WI38 (cell line): ENCODE measurements around the gene USP5.

ENCODE experiments used
- H3K4me3 ChIP-seq: 2 replicates; pipeline ENCODE4 v1.5.1; 2011; ENCODE audit warnings: low read depth, mild to moderate bottlenecking, control low read depth, low read length
- CTCF ChIP-seq: IDR thresholded peaks from 2 replicates; pipeline ENCODE4 v1.5.1; 2012; ENCODE audit warnings: low read depth, mild to moderate bottlenecking, control low read depth, low read length

USP5 gene

DNA sequence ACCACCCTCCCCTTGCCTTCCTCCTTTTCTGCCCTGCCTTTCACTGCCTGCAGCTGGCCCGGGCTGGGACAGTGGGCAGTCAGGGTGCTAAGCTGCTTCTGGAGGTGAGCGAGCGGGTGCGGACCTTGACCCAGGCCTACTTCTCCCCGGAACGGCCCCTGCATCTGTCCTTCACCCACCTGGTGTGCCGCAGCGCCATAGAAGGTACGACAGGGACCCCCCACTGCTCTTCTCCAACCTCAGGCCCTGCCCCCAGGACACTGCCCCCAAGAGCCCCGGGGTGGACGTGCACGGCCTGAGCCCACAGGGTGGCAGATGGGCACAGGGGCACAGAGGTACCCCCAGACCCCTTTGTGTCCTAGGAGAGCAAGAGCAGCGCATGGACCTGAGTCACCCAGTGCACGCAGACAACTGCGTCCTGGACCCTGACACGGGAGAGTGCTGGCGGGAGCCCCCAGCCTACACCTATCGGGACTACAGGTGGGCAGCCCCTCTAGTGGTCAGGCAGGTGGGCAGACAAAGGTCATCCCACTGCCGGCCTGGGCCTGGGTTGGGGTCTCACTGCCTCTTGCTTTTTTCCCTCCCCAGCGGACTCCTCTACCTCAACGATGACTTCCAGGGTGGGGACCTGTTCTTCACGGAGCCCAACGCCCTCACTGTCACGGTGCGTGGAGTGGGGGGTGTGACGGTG lies 14.4 kb upstream of the USP5 start:
- no peak for TF ChIP-seq CTCF

DNA sequence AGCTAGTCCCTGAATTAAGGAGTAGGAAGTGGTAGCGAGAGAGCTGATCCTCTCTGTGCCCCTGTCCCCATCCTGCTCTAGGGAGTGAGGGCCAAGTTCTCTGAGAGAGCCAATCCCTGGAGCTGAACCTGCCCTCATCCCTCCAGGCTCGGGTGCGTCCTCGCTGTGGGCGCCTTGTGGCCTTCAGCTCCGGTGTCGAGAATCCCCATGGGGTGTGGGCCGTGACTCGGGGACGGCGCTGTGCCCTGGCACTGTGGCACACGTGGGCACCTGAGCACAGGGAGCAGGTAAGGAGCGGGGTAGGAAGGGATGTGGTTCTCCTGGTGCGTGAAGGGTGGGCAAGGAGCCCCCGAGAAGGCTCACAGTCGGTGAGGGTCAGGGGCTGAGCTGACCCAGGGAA lies 13.1 kb upstream of the USP5 start:
- no peak for TF ChIP-seq CTCF
- no peak overlapping the region for H3K4me3 ChIP-seq

More for the DNA sequence above, 14.4 kb upstream of the USP5 start:
- H3K4me3 ChIP-seq, result no peak overlapping the region

DNA sequence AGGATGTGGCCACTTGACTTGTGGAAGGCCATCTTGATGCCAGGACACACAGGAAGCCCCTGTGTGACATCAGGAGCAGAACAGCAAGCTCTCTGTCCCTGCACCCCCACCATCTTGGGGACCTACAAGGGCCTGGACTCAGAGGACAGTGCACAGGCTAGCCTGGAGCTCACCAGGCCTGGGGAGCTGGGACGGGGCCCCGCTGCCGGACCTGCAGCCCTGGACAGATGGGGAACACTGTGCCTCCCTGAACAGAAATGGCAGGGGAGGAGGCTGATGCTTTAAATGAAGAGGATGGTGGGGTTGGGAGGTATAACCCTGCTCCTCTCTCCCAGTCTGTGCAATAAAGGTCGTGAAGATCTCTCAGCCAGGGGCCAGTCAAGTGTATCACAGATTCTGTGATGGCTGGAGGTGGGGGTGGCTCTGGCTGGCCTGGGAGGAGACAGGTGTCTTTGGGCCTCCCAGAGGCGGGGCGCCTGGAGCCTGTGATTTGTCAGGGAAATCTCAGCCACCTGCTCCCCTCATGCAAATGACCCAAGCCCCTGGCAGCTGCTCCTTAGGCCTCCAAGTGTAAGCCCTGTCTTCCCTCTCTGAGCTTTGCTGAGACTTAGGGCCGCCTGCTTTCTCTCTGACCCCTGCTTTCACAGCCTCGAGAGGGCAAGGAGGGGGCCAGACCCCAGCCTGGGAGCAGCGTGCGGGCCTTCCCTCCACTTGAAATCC lies 12.3 kb upstream of the USP5 start:
- no peak for TF ChIP-seq CTCF
- H3K4me3 ChIP-seq, result no peak overlapping the region

GRCh38 chr12:6840330-6840729 lies 11.6 kb upstream of the USP5 start:
- TF ChIP-seq CTCF, result no peak
- no peak overlapping the region for H3K4me3 ChIP-seq

DNA sequence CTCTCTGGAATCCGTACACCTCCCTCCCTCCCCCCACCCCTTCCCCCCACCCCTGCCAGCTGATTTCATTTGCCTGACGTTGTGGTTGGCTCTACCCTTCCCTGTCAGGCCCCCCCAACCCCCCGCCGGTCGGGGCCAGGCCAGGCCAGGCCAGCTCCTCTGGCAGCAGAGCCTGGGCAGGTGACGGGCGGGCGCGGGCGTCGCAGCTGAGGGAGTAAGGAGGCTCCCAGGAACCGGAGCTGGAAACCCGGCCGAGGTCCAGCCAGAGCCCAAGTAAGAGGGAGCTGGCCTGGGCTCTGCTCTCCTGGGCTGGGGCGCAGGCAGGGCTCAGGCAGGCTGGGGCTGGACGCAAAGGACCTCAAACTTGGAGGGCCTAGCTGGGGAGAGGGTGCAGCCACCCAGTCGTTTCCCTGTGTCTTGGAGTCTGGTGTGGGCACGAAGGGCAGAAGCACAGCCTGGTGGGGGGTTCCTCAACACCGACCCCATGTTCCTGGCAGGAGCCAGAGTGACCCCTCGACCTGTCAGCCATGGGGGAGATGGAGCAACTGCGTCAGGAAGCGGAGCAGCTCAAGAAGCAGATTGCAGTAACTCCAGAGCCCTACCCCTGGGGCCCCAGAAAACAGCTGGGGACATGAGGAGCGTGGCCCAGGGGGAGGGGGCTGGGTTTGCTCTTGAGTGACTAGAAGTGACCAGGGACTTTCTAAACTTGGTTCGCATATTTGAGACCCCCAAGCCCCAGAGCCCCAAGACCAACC lies 11.0 kb upstream of the USP5 start, which contains the start of gene GNB3:
TSS of gene GNB3 (plus strand) at position 165 of the 755 bp plus-strand sequence. CDS start at position 528, 363 bp downstream.
- TF ChIP-seq CTCF, result no peak
- no peak within 1 kb of the TSS for H3K4me3 ChIP-seq

DNA sequence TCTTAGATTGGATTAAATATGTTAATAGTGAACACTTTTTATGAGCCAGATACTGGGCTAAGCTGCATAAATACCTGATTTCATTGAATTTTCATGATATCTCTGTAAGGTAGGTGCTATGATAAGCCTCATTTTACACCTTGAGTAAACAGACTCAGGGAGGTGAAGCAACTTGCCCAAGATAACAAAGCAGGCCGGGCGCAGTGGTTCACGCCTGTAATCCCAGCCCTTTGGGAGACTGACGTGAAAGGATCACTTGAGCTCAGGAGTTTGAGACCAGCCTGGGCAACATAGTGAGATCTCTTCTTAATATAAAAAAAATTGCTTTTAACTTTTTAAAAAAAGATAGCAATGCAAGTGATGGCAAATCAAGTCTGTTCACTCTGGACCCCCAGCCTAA lies 9.9 kb upstream of the USP5 start:
- no peak overlapping the region for H3K4me3 ChIP-seq
- TF ChIP-seq CTCF, result no peak
